K562 (cell line): ENCODE data around the gene CCPG1. TPM values are rescaled to one million over a fixed set of nuclear protein-coding genes. Genes with fewer than 3 reads are reported as not detected.

Experiments used
- ATAC-seq: fragments of 200-7000 bp; cut with Tn5 transposase; 3 replicates; pipeline ENCODE4 v1.9.1; 2020; ENCODE audit warnings: moderate library complexity
- BruUV-seq: library from RNA; stranded (reverse); fragments of 400-500 nt; replicated peaks from 2 replicates; lab custom pipeline; 2021; lab: Mats Ljungman, UMichigan
- CTCF ChIA-PET: fragments of 300-600 bp; formaldehyde crosslinking; extraction: SDS; loops from one replicate; lab custom pipeline; 2021; ENCODE audit warnings: low intra/inter-chr PET ratio; lab: Yijun Ruan, JAX
- POLR2A ChIA-PET: fragments of 300-600, 350-650 bp; sonication (Branson Sonifier 250); formaldehyde crosslinking; extraction: SDS; loops from one replicate; lab custom pipeline; 2021; ENCODE audit warnings: antibody characterized with exemption, inconsistent platforms; lab: Yijun Ruan, JAX
- DNase-seq, 4 experiments: peaks; one replicate each; pipeline versions ENCODE4 v3.0.0 to v3.0.0-alpha.2; 2011 to 2018; ENCODE audit warnings: low spot score in 3 of 4, mixed read lengths in 3 of 4; ENCODE audit errors: extremely low read depth in 1 of 4
- FAIRE-seq: peaks from 2 replicates; lab custom pipeline; 2011; peaks lifted over from hg19 to GRCh38; lab: Jason Lieb, UNC
- H2AFZ ChIP-seq: 2 replicates; pipeline ENCODE4 v1.6.0; 2011; ENCODE audit warnings: low read depth, low read length, control low read depth, inconsistent platforms
- H3K27ac ChIP-seq: fragments of 200-600 bp; 3 replicates; pipeline ENCODE4 v1.8.0; 2011; ENCODE audit warnings: low read depth, mild to moderate bottlenecking, control low read depth, inconsistent platforms, low read length, moderate library complexity, mixed read lengths; ENCODE audit errors: extremely low read depth
- H3K27me3 ChIP-seq, 2 experiments: fragments of 300-600 bp in 1 of 2; 2 replicates in 1 of 2; 3 replicates in 1 of 2; pipeline versions ENCODE4 v1.6.0 to v1.8.0; 2011; ENCODE audit warnings: inconsistent platforms in 2 of 2, low read length in 2 of 2, mild to moderate bottlenecking in 1 of 2, mixed read lengths in 1 of 2, moderate library complexity in 1 of 2; ENCODE audit not compliant: control insufficient read depth in 2 of 2, insufficient read depth in 2 of 2
- H3K36me3 ChIP-seq: fragments of 300-600 bp; 3 replicates; pipeline ENCODE4 v1.8.0; 2011; ENCODE audit warnings: mild to moderate bottlenecking, low read length, inconsistent platforms; ENCODE audit not compliant: control insufficient read depth, insufficient read depth
- H3K4me1 ChIP-seq, 2 experiments: fragments of 200-600 bp in 1 of 2; replicated peaks in 1 of 2; 2 replicates in 1 of 2; 3 replicates in 1 of 2; pipeline versions ENCODE4 v1.5.1 to v1.8.0; 2011; ENCODE audit warnings: inconsistent platforms in 2 of 2, low read length in 2 of 2, mild to moderate bottlenecking in 1 of 2, mixed read lengths in 1 of 2, moderate library complexity in 1 of 2; ENCODE audit not compliant: control insufficient read depth in 2 of 2, insufficient read depth in 2 of 2
- H3K4me2 ChIP-seq: 2 replicates; pipeline ENCODE4 v1.6.1; 2011; ENCODE audit warnings: low read length, control low read depth, inconsistent platforms, mixed read lengths; ENCODE audit not compliant: insufficient read depth
- H3K4me3 ChIP-seq: fragments of 200-600 bp; sonication (generic), shearing (Covaris generic); 2 replicates; pipeline ENCODE4 v1.5.1; 2016; ENCODE audit warnings: control low read depth, inconsistent platforms
- H3K79me2 ChIP-seq: fragments of 200-600 bp; 3 replicates; pipeline ENCODE4 v1.8.0; 2011; ENCODE audit warnings: low read length, inconsistent platforms; ENCODE audit not compliant: control insufficient read depth, insufficient read depth
- H3K9ac ChIP-seq, 2 experiments: 2 replicates each; pipeline versions ENCODE4 v1.6.0 to v1.6.1; 2011; ENCODE audit warnings: low read depth in 2 of 2, low read length in 2 of 2, control low read depth in 1 of 2, inconsistent platforms in 1 of 2, mild to moderate bottlenecking in 1 of 2, mixed read lengths in 1 of 2; ENCODE audit not compliant: insufficient read depth in 1 of 2
- H3K9me1 ChIP-seq: one replicate; pipeline ENCODE4 v1.6.0; 2011; ENCODE audit warnings: inconsistent platforms, mild to moderate bottlenecking, low read length, moderate library complexity; ENCODE audit not compliant: control insufficient read depth, insufficient read depth
- H3K9me3 ChIP-seq: replicated peaks from 2 replicates; pipeline ENCODE4 v1.5.1; 2011; ENCODE audit warnings: low read depth, low read length, inconsistent platforms; ENCODE audit not compliant: control insufficient read depth, insufficient read depth
- H4K20me1 ChIP-seq: replicated peaks from 2 replicates; pipeline ENCODE4 v1.6.1; 2011; ENCODE audit warnings: low read length, inconsistent platforms, mixed read lengths; ENCODE audit not compliant: control insufficient read depth, insufficient read depth
- ARID2 ChIP-seq: fragments of 450-650 bp; IDR thresholded peaks from 2 replicates; pipeline ENCODE4 v1.6.1; 2017; ENCODE audit warnings: antibody characterized with exemption, mild to moderate bottlenecking
- ATF7 ChIP-seq: fragments of 450-650 bp; IDR thresholded peaks from 2 replicates; pipeline ENCODE4 v1.7.1; 2014; ENCODE audit warnings: mild to moderate bottlenecking, moderate library complexity
- FOXA3 ChIP-seq, 2 experiments: fragments of 450-650 bp in 1 of 2; sonication (generic) in 1 of 2; formaldehyde crosslinking; IDR thresholded peaks in 1 of 2; conservative IDR thresholded peaks in 1 of 2; 2 replicates each; pipeline versions ENCODE4 v1.4.0 to v1.8.0; 2020 to 2022; ENCODE audit warnings: mild to moderate bottlenecking in 2 of 2, missing genetic modification reagents in 1 of 2
- NR2C1 ChIP-seq, 2 experiments: fragments of 450-650 bp; IDR thresholded peaks; 2 replicates each; pipeline ENCODE4 v1.6.1; 2017; ENCODE audit warnings: mild to moderate bottlenecking in 2 of 2, antibody characterized with exemption in 1 of 2, inconsistent platforms in 1 of 2, missing compliant biosample characterization in 1 of 2, missing genetic modification characterization in 1 of 2
- PHF20 ChIP-seq: fragments of 450-650 bp; IDR thresholded peaks from 2 replicates; pipeline ENCODE4 v1.6.1; 2018; ENCODE audit not compliant: partially characterized antibody
- PRPF4 ChIP-seq: fragments of 200-400 bp; formaldehyde crosslinking; IDR thresholded peaks from one replicate; pipeline ENCODE4 v1.6.1; 2017; ENCODE audit warnings: low read length, low read depth, mild to moderate bottlenecking; ENCODE audit not compliant: insufficient read depth, poor library complexity, severe bottlenecking
- RBBP5 ChIP-seq: fragments of 200-600 bp; sonication (generic); IDR thresholded peaks from 2 replicates; pipeline ENCODE4 v1.6.1; 2012; ENCODE audit warnings: borderline replicate concordance, mild to moderate bottlenecking, low read length, control low read depth, inconsistent platforms; ENCODE audit not compliant: insufficient read depth, poor library complexity, severe bottlenecking
- SETDB1 ChIP-seq: IDR thresholded peaks from one replicate; pipeline ENCODE4 v1.6.1; 2012; ENCODE audit warnings: low read length, control low read depth, inconsistent platforms
- SRSF1 ChIP-seq: fragments of 200-400 bp; formaldehyde crosslinking; IDR thresholded peaks from 2 replicates; pipeline ENCODE4 v1.6.1; 2017; ENCODE audit warnings: mild to moderate bottlenecking, low read depth, low read length, moderate library complexity
- TCF7 ChIP-seq: sonication (generic); IDR thresholded peaks from 2 replicates; pipeline ENCODE4 v1.6.1; 2016; ENCODE audit warnings: antibody characterized with exemption, borderline replicate concordance
- ZNF124 ChIP-seq: sonication (generic); formaldehyde crosslinking; IDR thresholded peaks from 2 replicates; pipeline ENCODE4 v1.8.1; 2022; ENCODE audit warnings: missing genetic modification reagents
- ZNF75A ChIP-seq: fragments of 450-650 bp; formaldehyde crosslinking; IDR thresholded peaks from 2 replicates; pipeline ENCODE4 v1.4.0; 2020; ENCODE audit warnings: mild to moderate bottlenecking
- WGBS: fragments of 100-300 bp; shearing (Covaris generic); methylation state at CpG from one replicate; pipeline ENCODE4 v1.1.6; 2016; ENCODE audit warnings: low coverage, mixed read lengths; ENCODE audit not compliant: insufficient coverage; ENCODE audit errors: missing lambda C conversion rate; 5-methylcytosine and 5-hydroxymethylcytosine counted together
- in situ Hi-C: fragments of 300-500 bp; cut with MboI; formaldehyde crosslinking; loops from 4 replicates; pipeline ENCODE4 v1.15.0; 2018; ENCODE audit warnings: inconsistent platforms, mixed read lengths
- intact Hi-C: fragments of 100-400 bp; cut with micrococcal nuclease; formaldehyde crosslinking; loops from 2 replicates; pipeline ENCODE4 v1.14.2; 2022
- polyA plus RNA-seq, 8 experiments: library from polyadenylated mRNA; depleted of rRNA in 4 of 8; stranded (reverse) in 5 of 8; unstranded in 3 of 8; fragments of >200 nt; fragmentation: Nextera tagmentation in 2 of 8; fragmentation: Illumina TruSeq in 1 of 8; extraction: Ambion mirVana in 2 of 8; extraction: Trizol in 1 of 8; gene quantifications; 2 replicates each; pipeline versions ENCODE4 v1.2.1 to v1.2.3, GENCODE V29; 2011 to 2014; ENCODE audit warnings: inconsistent platforms in 1 of 8, missing spikeins in 1 of 8
- total RNA-seq, 7 experiments: library from RNA; depleted of rRNA in 6 of 7; stranded (reverse); fragments of >200 nt in 6 of 7; fragmentation: Illumina TruSeq in 2 of 7; extraction: Trizol in 2 of 7; gene quantifications; 2 replicates each; pipeline versions ENCODE4 v1.2.1 to v1.2.3, GENCODE V29; 2011 to 2021; ENCODE audit warnings: low replicate concordance in 1 of 7
- TF ChIP-seq, protein P1 (sequence below): fragments of 250-450 bp; sonication (Bioruptor Pico); IDR thresholded peaks from 2 replicates; pipeline ENCODE4 v1.5.0; 2021
- TF ChIP-seq, protein P2 (sequence below): sonication (generic); IDR thresholded peaks from 2 replicates; pipeline ENCODE4 v1.6.1; 2016

CCPG1 gene
- total and polyA plus RNA-seq, 9 of the 15 experiments (the other 6 are each of a cell fraction or from before 2014, with no cell fraction given), result 33.0 to 54.9 (median 41.1) TPM

DNA sequence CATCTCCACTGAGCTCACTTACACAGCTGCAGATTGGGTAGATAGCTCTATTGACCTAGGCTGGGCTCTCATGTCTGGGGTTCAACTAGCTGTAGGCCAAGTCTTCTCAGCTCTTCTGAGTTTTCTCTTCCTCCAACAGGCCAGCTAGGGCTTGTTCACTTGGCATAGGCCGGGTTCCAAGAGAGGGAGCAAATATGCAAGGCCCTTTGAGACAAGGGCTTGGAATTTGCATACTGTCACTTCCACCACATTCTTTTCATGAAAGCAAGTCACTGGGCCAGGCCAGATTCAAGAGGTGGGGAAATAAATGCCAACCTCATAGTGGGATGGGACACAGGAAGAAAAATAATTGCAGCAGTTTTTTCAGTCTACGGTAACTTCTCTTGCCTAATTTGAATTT lies 64.0 kb downstream of the CCPG1 start:
- H3K27ac ChIP-seq, result no peak overlapping the region
- WGBS, result 96% methylated on average over 2 of the region's 2 CpGs
- no peak overlapping the region for H3K9ac ChIP-seq
- H3K9me1 ChIP-seq, result no peaks in the 10 kb centered on the region
- H3K4me3 ChIP-seq, result no peak overlapping the region
- no peaks in the 10 kb centered on the region for H3K27me3 ChIP-seq
- BruUV-seq, result no TSS peak
- intact Hi-C loops, result no loop called here
- no peak overlapping the region for H2AFZ ChIP-seq
- TF ChIP-seq SRSF1, result no peak
- no peak for TF ChIP-seq ZNF124 (CRISPR knock-in tag)
- no peak for TF ChIP-seq RBBP5
- no peak for TF ChIP-seq ARID2
- no peak for TF ChIP-seq PRPF4
- TF ChIP-seq NR2C1 (IDR thresholded peaks at IDR 0.05), result no peak
- TF ChIP-seq NR2C1 (tag; IDR thresholded peaks at IDR 0.05), result no peak
- TF ChIP-seq, protein P1, sequence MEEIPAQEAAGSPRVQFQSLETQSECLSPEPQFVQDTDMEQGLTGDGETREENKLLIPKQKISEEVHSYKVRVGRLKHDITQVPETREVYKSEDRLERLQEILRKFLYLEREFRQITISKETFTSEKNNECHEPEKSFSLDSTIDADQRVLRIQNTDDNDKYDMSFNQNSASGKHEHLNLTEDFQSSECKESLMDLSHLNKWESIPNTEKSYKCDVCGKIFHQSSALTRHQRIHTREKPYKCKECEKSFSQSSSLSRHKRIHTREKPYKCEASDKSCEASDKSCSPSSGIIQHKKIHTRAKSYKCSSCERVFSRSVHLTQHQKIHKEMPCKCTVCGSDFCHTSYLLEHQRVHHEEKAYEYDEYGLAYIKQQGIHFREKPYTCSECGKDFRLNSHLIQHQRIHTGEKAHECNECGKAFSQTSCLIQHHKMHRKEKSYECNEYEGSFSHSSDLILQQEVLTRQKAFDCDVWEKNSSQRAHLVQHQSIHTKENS (CRISPR knock-in tag), result no peak
- TF ChIP-seq PHF20, result no peak
- TF ChIP-seq ZNF75A (CRISPR knock-in tag), result no peak
- no peak for TF ChIP-seq TCF7
- TF ChIP-seq FOXA3 (CRISPR knock-in tag; conservative IDR thresholded peaks at IDR 0.05 in 1 of 2, IDR thresholded peaks at IDR 0.05 in 1 of 2), result peak in 1 of 2 experiments; percentile 26; a peak in 1 of 4 replicates
- TF ChIP-seq ATF7, result no peak
- TF ChIP-seq, protein P2, sequence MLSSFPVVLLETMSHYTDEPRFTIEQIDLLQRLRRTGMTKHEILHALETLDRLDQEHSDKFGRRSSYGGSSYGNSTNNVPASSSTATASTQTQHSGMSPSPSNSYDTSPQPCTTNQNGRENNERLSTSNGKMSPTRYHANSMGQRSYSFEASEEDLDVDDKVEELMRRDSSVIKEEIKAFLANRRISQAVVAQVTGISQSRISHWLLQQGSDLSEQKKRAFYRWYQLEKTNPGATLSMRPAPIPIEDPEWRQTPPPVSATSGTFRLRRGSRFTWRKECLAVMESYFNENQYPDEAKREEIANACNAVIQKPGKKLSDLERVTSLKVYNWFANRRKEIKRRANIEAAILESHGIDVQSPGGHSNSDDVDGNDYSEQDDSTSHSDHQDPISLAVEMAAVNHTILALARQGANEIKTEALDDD, result 0 out of 2 replicates have a peak, but pooled peaks have one; percentile 24
- no peak for TF ChIP-seq SETDB1
- no peak for FAIRE-seq
- no peaks in the 10 kb centered on the region; the same call in 1 of the 2 replicates for H4K20me1 ChIP-seq
- ChIA-PET POLR2A (interaction anchor here (0.9 to 1.6 kb wide), 2 partner anchors 25 to 41 kb away, joined by 3 to 4 read pairs; partner anchors contain the start of genes PIGB and PIGBOS1), CTCF (no interaction called here)
- no peaks in the 10 kb centered on the region for H3K79me2 ChIP-seq
- no peaks in the 10 kb centered on the region for H3K9me3 ChIP-seq
- no peak overlapping the region for H3K4me2 ChIP-seq
- ATAC-seq, result peak; percentile 62
- in situ Hi-C loops, result no loop called here
- DNase-seq, result peak in 1 of 4 experiments; percentile 7
- peaks cover 37% of the 10 kb centered on the region for H3K36me3 ChIP-seq
- peaks cover 0 to 4% of the 10 kb centered on the region in 2 experiments; a peak in 3 of 5 replicates for H3K4me1 ChIP-seq
